Measurements from ENCODE around the gene MINDY4.
"Not testable (repeated sequence)": the region's sequence is repeated elsewhere in the genome, so short reads cannot be mapped to it uniquely, and the experiment has no call there.

MINDY4 gene

GRCh38 chr7:30802812-30803211 is 31.6 kb downstream of the MINDY4 start:
- no peak for DNase-seq (ENCODE audit: low read depth, low spot score)

- DNase-seq (ENCODE audit: low read depth, low spot score) = no peak
Measured at GRCh38 chr7:30804078-30804661, 33.0 kb downstream of the MINDY4 start.

- DNase-seq (ENCODE audit: low read depth, low spot score) = no peak
Measured at GRCh38 chr7:30805081-30805691, 34.0 kb downstream of the MINDY4 start.

GRCh38 chr7:30805931-30806330 is 34.7 kb downstream of the MINDY4 start:
- no peak for DNase-seq (ENCODE audit: low read depth, low spot score)

- DNase-seq (ENCODE audit: low read depth, low spot score) = not testable (repeated sequence)
Measured at GRCh38 chr7:30807477-30807876, 36.3 kb downstream of the MINDY4 start.

- DNase-seq (ENCODE audit: low read depth, low spot score) = not testable (repeated sequence)
Measured at GRCh38 chr7:30807941-30808340, 36.7 kb downstream of the MINDY4 start.

GRCh38 chr7:30810986-30811385 is 39.8 kb downstream of the MINDY4 start:
- no peak for DNase-seq (ENCODE audit: low read depth, low spot score)

GRCh38 chr7:30812676-30813075 is 41.5 kb downstream of the MINDY4 start:
- DNase-seq (ENCODE audit: low read depth, low spot score) = no peak

GRCh38 chr7:30813466-30813865 is 42.2 kb downstream of the MINDY4 start:
- DNase-seq (ENCODE audit: low read depth, low spot score) = no peak

- DNase-seq (ENCODE audit: low read depth, low spot score) = no peak
Measured at GRCh38 chr7:30814700-30815387, 43.6 kb downstream of the MINDY4 start.

GRCh38 chr7:30815388-30815854 is 44.2 kb downstream of the MINDY4 start:
- DNase-seq (ENCODE audit: low read depth, low spot score) = no peak

GRCh38 chr7:30815951-30816644 is 44.9 kb downstream of the MINDY4 start:
- DNase-seq (ENCODE audit: low read depth, low spot score) = no peak

- no peak for DNase-seq (ENCODE audit: low read depth, low spot score)
Measured at GRCh38 chr7:30816645-30817370, 45.6 kb downstream of the MINDY4 start.

- DNase-seq (ENCODE audit: low read depth, low spot score) = no peak
Measured at GRCh38 chr7:30817371-30817767, 46.2 kb downstream of the MINDY4 start.

- DNase-seq (ENCODE audit: low read depth, low spot score) = no peak
Measured at GRCh38 chr7:30824821-30825720, 53.9 kb downstream of the MINDY4 start.

GRCh38 chr7:30826181-30826580 is 55.0 kb downstream of the MINDY4 start:
- DNase-seq (ENCODE audit: low read depth, low spot score) = no peak

GRCh38 chr7:30828591-30828990 is 57.4 kb downstream of the MINDY4 start:
- no peak for DNase-seq (ENCODE audit: low read depth, low spot score)

GRCh38 chr7:30829471-30829870 is 58.3 kb downstream of the MINDY4 start:
- DNase-seq (ENCODE audit: low read depth, low spot score) = no peak

GRCh38 chr7:30831227-30831626 is 60.0 kb downstream of the MINDY4 start:
- DNase-seq (ENCODE audit: low read depth, low spot score) = no peak

- no peak for DNase-seq (ENCODE audit: low read depth, low spot score)
Measured at GRCh38 chr7:30831936-30832335, 60.7 kb downstream of the MINDY4 start.

All from activated CD4-positive, CD25-positive, alpha-beta regulatory T cell treated with anti-CD3 and anti-CD28 coated beads, Interleukin-2, amount 50 U/mL, for 16 hours (primary cell).